Measurements from ENCODE around the gene SDC1.

DNA sequence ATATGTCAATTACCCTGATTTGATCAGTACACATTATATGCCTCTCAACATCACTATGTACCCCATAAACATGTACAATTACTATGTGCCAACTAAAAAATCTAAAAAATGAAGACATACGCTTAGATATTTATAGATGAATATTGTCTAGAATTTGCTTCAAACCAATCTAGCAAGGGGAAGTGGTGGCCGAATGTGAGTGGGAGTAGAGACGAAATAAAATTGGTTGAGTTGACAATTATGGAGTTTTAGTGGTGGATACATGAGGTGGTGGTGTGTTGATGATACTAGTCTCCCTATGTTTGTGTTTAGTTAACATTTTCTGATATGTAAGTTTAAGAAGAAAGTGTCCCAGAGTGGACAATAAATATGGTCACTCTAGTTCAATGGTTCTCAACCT is 49.0 kb downstream of the SDC1 start:
- TF ChIP-seq, protein P1, sequence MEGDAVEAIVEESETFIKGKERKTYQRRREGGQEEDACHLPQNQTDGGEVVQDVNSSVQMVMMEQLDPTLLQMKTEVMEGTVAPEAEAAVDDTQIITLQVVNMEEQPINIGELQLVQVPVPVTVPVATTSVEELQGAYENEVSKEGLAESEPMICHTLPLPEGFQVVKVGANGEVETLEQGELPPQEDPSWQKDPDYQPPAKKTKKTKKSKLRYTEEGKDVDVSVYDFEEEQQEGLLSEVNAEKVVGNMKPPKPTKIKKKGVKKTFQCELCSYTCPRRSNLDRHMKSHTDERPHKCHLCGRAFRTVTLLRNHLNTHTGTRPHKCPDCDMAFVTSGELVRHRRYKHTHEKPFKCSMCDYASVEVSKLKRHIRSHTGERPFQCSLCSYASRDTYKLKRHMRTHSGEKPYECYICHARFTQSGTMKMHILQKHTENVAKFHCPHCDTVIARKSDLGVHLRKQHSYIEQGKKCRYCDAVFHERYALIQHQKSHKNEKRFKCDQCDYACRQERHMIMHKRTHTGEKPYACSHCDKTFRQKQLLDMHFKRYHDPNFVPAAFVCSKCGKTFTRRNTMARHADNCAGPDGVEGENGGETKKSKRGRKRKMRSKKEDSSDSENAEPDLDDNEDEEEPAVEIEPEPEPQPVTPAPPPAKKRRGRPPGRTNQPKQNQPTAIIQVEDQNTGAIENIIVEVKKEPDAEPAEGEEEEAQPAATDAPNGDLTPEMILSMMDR (IDR thresholded peaks at IDR 0.05) = no peak
- TF ChIP-seq POLR2AphosphoS5 (IDR thresholded peaks at IDR 0.05) = no peak
- TF ChIP-seq POLR2A (IDR thresholded peaks at IDR 0.05) = no peak
- no peak for TF ChIP-seq EP300 (IDR thresholded peaks at IDR 0.05; ENCODE audit: low read depth)
